Hepatocyte (in vitro differentiated cells): ENCODE measurements around the gene CD2. TPM values are rescaled to one million over a fixed set of nuclear protein-coding genes. Genes with fewer than 3 reads are reported as not detected.

Source experiments
- DNase-seq: peaks from one replicate; pipeline ENCODE4 v3.0.0-alpha.2; 2016; ENCODE audit warnings: low spot score
- H2AFZ ChIP-seq: fragments of 200-600 bp; sonication (generic); 2 replicates; pipeline ENCODE4 v1.6.0; 2016; ENCODE audit warnings: antibody characterized with exemption, mild to moderate bottlenecking
- H3K27ac ChIP-seq: fragments of 200-600 bp; sonication (generic); 2 replicates; pipeline ENCODE4 v1.5.1; 2016; ENCODE audit warnings: mild to moderate bottlenecking
- H3K27me3 ChIP-seq: fragments of 200-600 bp; sonication (generic); 2 replicates; pipeline ENCODE4 v1.6.1; 2016
- H3K36me3 ChIP-seq: fragments of 200-600 bp; sonication (generic); replicated peaks from 2 replicates; pipeline ENCODE4 v1.5.1; 2016; ENCODE audit warnings: low read depth; ENCODE audit not compliant: insufficient read depth
- H3K4me1 ChIP-seq: fragments of 200-600 bp; sonication (generic); 2 replicates; pipeline ENCODE4 v1.5.1; 2016; ENCODE audit warnings: mild to moderate bottlenecking, moderate library complexity; ENCODE audit not compliant: insufficient read depth
- H3K4me2 ChIP-seq: fragments of 200-600 bp; sonication (generic); 2 replicates; pipeline ENCODE4 v1.6.0; 2016
- H3K4me3 ChIP-seq: fragments of 200-600 bp; sonication (generic); 2 replicates; pipeline ENCODE4 v1.5.1; 2016; ENCODE audit warnings: mild to moderate bottlenecking
- H3K79me2 ChIP-seq: fragments of 200-600 bp; sonication (generic); 2 replicates; pipeline ENCODE4 v1.6.0; 2017; ENCODE audit warnings: mild to moderate bottlenecking
- H3K9me2 ChIP-seq: fragments of 200-600 bp; sonication (generic); replicated peaks from 2 replicates; pipeline ENCODE4 v1.6.0; 2017; ENCODE audit warnings: mild to moderate bottlenecking; ENCODE audit not compliant: insufficient read depth
- H3K9me3 ChIP-seq: fragments of 200-600 bp; sonication (generic); 2 replicates; pipeline ENCODE4 v1.5.1; 2016; ENCODE audit warnings: low read depth, mild to moderate bottlenecking
- H4K20me1 ChIP-seq: fragments of 200-600 bp; sonication (generic); 2 replicates; pipeline ENCODE4 v1.6.0; 2016; ENCODE audit warnings: mild to moderate bottlenecking; ENCODE audit not compliant: insufficient read depth, poor library complexity, severe bottlenecking
- EZH2 ChIP-seq: fragments of 200-600 bp; sonication (generic); IDR thresholded peaks from 2 replicates; pipeline ENCODE4 v1.6.1; 2016; ENCODE audit warnings: antibody characterized with exemption, mild to moderate bottlenecking, borderline replicate concordance
- EZH2phosphoT487 ChIP-seq: fragments of 200-600 bp; sonication (generic); IDR thresholded peaks from one replicate; pipeline ENCODE4 v1.6.1; 2018; ENCODE audit warnings: antibody characterized with exemption, mild to moderate bottlenecking, low read depth, moderate library complexity; ENCODE audit not compliant: unreplicated experiment, severe bottlenecking
- WGBS: methylation state at CpG from one replicate; pipeline ENCODE4 v1.1.6; 2016; ENCODE audit warnings: low lambda C conversion rate; ENCODE audit errors: missing lambda C conversion rate; 5-methylcytosine and 5-hydroxymethylcytosine counted together
- polyA plus RNA-seq: library from polyadenylated mRNA; unstranded; fragments of >200 nt; fragmentation: Nextera tagmentation; extraction: Ambion mirVana; gene quantifications from 2 replicates; pipeline ENCODE4 v1.2.1, GENCODE V29; 2016
- total RNA-seq: library from RNA; depleted of rRNA; stranded (reverse); fragments of >200 nt; gene quantifications from 2 replicates; pipeline ENCODE4 v1.2.3, GENCODE V29; 2014
- TF ChIP-seq, protein P1 (sequence below): fragments of 200-600 bp; sonication (generic); IDR thresholded peaks from 2 replicates; pipeline ENCODE4 v1.5.1; 2016; ENCODE audit warnings: antibody characterized with exemption, mild to moderate bottlenecking; ENCODE audit not compliant: poor library complexity

CD2 gene
- total and polyA plus RNA-seq, 2 experiments from 2014 or later = 0.08 to 0.13 TPM

DNA sequence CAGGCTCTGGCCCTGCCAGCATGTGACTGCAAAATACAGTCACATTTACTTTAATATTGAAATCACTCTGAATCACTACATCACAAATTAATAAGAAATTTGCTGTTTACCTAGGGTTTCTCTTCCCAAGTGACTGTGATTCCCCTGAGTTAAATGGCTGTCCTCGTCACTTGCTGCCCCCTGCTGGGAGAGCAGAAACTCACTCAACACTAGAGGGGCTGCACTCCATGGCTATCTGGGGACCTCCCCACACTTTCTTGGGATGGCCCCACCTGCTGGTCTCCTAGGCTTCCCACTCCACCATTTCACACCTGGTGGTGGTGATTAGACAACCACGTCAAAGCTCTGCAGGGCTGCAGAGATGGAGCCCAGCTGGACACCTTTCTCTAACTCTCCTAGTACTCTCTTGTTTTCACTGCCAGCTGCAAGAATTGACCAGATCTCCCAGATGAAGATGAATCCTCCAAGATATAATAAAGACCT is 63.4 kb downstream of the CD2 start:
- 45% methylated on average over 2 of the region's 2 CpGs for WGBS
- Histone ChIP-seq H3K4me2 (no peak overlapping the region), H3K4me3 (no peak overlapping the region), H3K27me3 (no peaks in the 10 kb centered on the region), H3K27ac (no peak overlapping the region), H4K20me1 (no peaks in the 10 kb centered on the region), H2AFZ (no peak overlapping the region), H3K9me3 (no peaks in the 10 kb centered on the region), H3K4me1 (no peaks in the 10 kb centered on the region), H3K79me2 (no peaks in the 10 kb centered on the region), H3K36me3 (no peaks in the 10 kb centered on the region), H3K9me2 (no peaks in the 10 kb centered on the region)
- peak; percentile 69 for DNase-seq
- TF ChIP-seq, protein P1, sequence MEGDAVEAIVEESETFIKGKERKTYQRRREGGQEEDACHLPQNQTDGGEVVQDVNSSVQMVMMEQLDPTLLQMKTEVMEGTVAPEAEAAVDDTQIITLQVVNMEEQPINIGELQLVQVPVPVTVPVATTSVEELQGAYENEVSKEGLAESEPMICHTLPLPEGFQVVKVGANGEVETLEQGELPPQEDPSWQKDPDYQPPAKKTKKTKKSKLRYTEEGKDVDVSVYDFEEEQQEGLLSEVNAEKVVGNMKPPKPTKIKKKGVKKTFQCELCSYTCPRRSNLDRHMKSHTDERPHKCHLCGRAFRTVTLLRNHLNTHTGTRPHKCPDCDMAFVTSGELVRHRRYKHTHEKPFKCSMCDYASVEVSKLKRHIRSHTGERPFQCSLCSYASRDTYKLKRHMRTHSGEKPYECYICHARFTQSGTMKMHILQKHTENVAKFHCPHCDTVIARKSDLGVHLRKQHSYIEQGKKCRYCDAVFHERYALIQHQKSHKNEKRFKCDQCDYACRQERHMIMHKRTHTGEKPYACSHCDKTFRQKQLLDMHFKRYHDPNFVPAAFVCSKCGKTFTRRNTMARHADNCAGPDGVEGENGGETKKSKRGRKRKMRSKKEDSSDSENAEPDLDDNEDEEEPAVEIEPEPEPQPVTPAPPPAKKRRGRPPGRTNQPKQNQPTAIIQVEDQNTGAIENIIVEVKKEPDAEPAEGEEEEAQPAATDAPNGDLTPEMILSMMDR = peak; percentile 56
- no peak for TF ChIP-seq EZH2
- TF ChIP-seq EZH2phosphoT487 = no peak

Other genes starting within 250 kb of the CD2 start
- gene CD58, start 183.4 kb upstream of the CD2 start, total RNA-seq = 14.4 and 16.0 TPM in 2 replicates
- 23.3 and 26.9 TPM in 2 replicates for gene CD58, start 183.4 kb upstream of the CD2 start, polyA plus RNA-seq
- 27.2 and 34.0 TPM in 2 replicates for gene IGSF3, start 86.7 kb upstream of the CD2 start, total RNA-seq
- gene IGSF3, start 86.7 kb upstream of the CD2 start, polyA plus RNA-seq = 8.8 and 9.3 TPM in 2 replicates
- gene PTGFRN, start 155.5 kb downstream of the CD2 start, total RNA-seq = 31.0 and 37.7 TPM in 2 replicates
- gene PTGFRN, start 155.5 kb downstream of the CD2 start, polyA plus RNA-seq = 16.0 and 16.6 TPM in 2 replicates
- 0.13 and 0.60 TPM in 2 replicates for gene CD101, start 247.3 kb downstream of the CD2 start, total RNA-seq
- not detected in 2 replicates for gene CD101, start 247.3 kb downstream of the CD2 start, polyA plus RNA-seq